Measurements from ENCODE around the gene GNB4. TPM values are rescaled to one million over a fixed set of nuclear protein-coding genes. Genes with fewer than 3 reads are reported as not detected.

The GNB4 gene
- total and polyA plus RNA-seq, 10 of the 15 experiments (the other 5 are each of a cell fraction or from before 2014, with no cell fraction given) = 0.14 to 3.4 (median 1.8) TPM

DNA sequence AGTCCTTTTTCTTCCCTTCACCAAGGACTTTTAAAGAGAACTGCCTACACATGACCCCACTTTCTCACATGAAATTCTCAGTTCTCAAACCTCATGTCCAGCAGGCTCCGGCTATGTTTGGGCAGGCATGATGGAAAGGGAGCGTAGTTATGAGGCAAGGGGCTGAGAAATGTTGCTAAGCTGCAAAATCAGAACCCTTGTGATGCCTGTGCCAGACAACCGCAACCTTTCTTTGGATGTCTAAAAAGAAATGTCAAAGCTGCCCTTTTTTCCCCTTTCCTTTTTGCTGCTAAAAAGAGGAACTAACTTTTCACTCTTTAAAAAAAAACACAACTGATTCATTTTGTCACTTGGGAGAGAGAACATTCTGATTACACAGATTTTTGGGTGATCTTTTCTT lies 19.2 kb downstream of the GNB4 start:
- POLR2A ChIA-PET = no interaction called here
- Histone ChIP-seq H3K4me3 (no peak overlapping the region), H3K9ac (ENCODE audit: control insufficient read depth, insufficient read depth, low read length) (no peak overlapping the region), H3K9me3 (replicated peaks; ENCODE audit: control insufficient read depth, insufficient read depth, low read length) (no peaks in the 10 kb centered on the region), H3K4me2 (ENCODE audit: control insufficient read depth, insufficient read depth) (peak overlapping the region; percentile 76; the same call in 1 of the 2 replicates), H3K27ac (ENCODE audit: control insufficient read depth, insufficient read depth) (peak overlapping the region; percentile 10; the same call in 1 of the 2 replicates), H3K79me2 (ENCODE audit: control insufficient read depth, insufficient read depth, low read length) (no peaks in the 10 kb centered on the region), H3K4me1 (ENCODE audit: control insufficient read depth, insufficient read depth, low read length) (peaks cover 14% of the 10 kb centered on the region), H2AFZ (ENCODE audit: control insufficient read depth, low read depth, low read length) (peak overlapping the region; percentile 46), H3K36me3 (ENCODE audit: control insufficient read depth in 2 of 2, insufficient read depth in 2 of 2, low read length in 1 of 2) (no peaks in the 10 kb centered on the region), H3K27me3 (replicated peaks in 1 of 2; ENCODE audit: control insufficient read depth in 2 of 2, insufficient read depth in 2 of 2, low read length in 1 of 2) (no peaks in the 10 kb centered on the region), H4K20me1 (ENCODE audit: control insufficient read depth, insufficient read depth) (no peaks in the 10 kb centered on the region)
- DNase-seq (ENCODE audit: low read depth, low spot score) (peak; percentile 40), ATAC-seq (peak; percentile 83), FAIRE-seq (no peak)
- WGBS (ENCODE audit: insufficient coverage, insufficient replicate concordance, low lambda C conversion rate, missing lambda C conversion rate) = 1% methylated on average over 3 of the region's 3 CpGs
- SMC1A ChIA-PET (ENCODE audit: uncharacterized antibody, unreplicated experiment) = interaction anchor here (1.3 kb wide), 1 partner anchor 78 kb away, joined by 4 read pairs; no protein-coding TSS in a partner anchor
- no TSS peak for BruUV-seq (replicated peaks)
- CTCF ChIA-PET = interaction anchor here (1.0 kb wide), 1 partner anchor 111 kb away, joined by 3 read pairs; no protein-coding TSS in a partner anchor
- in situ Hi-C loops (cut with MboI) = no loop called here
- intact Hi-C loops (cut with micrococcal nuclease; ENCODE audit: unreplicated experiment) = no loop called here
- RAD21 ChIA-PET (ENCODE audit: unreplicated experiment) = no interaction called here
- no peak for TF ChIP-seq SMARCA5 (IDR thresholded peaks at IDR 0.05)
- TF ChIP-seq STAT1 (conservative IDR thresholded peaks at IDR 0.05) = no peak
- no peak for TF ChIP-seq NR2C1 (IDR thresholded peaks at IDR 0.05)
- peak; percentile 74 to 77 for TF ChIP-seq IKZF2 (IDR thresholded peaks at IDR 0.05)
- TF ChIP-seq IKZF1 (conservative IDR thresholded peaks at IDR 0.05) = peak; percentile 47
- no peak for TF ChIP-seq NFYB (IDR thresholded peaks at IDR 0.05; ENCODE audit: insufficient read depth, low read depth, low read length)
- TF ChIP-seq, protein P1, sequence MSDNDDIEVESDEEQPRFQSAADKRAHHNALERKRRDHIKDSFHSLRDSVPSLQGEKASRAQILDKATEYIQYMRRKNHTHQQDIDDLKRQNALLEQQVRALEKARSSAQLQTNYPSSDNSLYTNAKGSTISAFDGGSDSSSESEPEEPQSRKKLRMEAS (IDR thresholded peaks at IDR 0.05; ENCODE audit: low read depth, low read length) = no peak
- TF ChIP-seq YBX1 (IDR thresholded peaks at IDR 0.05) = no peak
- TF ChIP-seq MTA2 (IDR thresholded peaks at IDR 0.05; ENCODE audit: low read depth) = no peak
- peak; percentile 51 for TF ChIP-seq JUNB (IDR thresholded peaks at IDR 0.05)
- no peak for TF ChIP-seq NR2C2 (IDR thresholded peaks at IDR 0.05; ENCODE audit: borderline replicate concordance, control insufficient read depth, insufficient read length, low read depth)
- TF ChIP-seq, protein P2, sequence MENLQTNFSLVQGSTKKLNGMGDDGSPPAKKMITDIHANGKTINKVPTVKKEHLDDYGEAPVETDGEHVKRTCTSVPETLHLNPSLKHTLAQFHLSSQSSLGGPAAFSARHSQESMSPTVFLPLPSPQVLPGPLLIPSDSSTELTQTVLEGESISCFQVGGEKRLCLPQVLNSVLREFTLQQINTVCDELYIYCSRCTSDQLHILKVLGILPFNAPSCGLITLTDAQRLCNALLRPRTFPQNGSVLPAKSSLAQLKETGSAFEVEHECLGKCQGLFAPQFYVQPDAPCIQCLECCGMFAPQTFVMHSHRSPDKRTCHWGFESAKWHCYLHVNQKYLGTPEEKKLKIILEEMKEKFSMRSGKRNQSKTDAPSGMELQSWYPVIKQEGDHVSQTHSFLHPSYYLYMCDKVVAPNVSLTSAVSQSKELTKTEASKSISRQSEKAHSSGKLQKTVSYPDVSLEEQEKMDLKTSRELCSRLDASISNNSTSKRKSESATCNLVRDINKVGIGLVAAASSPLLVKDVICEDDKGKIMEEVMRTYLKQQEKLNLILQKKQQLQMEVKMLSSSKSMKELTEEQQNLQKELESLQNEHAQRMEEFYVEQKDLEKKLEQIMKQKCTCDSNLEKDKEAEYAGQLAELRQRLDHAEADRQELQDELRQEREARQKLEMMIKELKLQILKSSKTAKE (IDR thresholded peaks at IDR 0.05; ENCODE audit: low read depth, poor library complexity, severe bottlenecking) = peak; percentile 75
- no peak for TF ChIP-seq SRF (IDR thresholded peaks at IDR 0.05; ENCODE audit: low read depth in 2 of 2, low read length in 2 of 2)
- no peak for TF ChIP-seq FOS (IDR thresholded peaks at IDR 0.05; ENCODE audit: borderline replicate concordance, extremely low read depth, insufficient read length)
- TF ChIP-seq NFIC (IDR thresholded peaks at IDR 0.05; ENCODE audit: low read depth, low read length) = peak; percentile 64
- TF ChIP-seq, protein P3, sequence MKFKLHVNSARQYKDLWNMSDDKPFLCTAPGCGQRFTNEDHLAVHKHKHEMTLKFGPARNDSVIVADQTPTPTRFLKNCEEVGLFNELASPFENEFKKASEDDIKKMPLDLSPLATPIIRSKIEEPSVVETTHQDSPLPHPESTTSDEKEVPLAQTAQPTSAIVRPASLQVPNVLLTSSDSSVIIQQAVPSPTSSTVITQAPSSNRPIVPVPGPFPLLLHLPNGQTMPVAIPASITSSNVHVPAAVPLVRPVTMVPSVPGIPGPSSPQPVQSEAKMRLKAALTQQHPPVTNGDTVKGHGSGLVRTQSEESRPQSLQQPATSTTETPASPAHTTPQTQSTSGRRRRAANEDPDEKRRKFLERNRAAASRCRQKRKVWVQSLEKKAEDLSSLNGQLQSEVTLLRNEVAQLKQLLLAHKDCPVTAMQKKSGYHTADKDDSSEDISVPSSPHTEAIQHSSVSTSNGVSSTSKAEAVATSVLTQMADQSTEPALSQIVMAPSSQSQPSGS (IDR thresholded peaks at IDR 0.05; ENCODE audit: low read length) = 0 out of 2 replicates have a peak, but pooled peaks have one; percentile 26
- TF ChIP-seq, protein P4, sequence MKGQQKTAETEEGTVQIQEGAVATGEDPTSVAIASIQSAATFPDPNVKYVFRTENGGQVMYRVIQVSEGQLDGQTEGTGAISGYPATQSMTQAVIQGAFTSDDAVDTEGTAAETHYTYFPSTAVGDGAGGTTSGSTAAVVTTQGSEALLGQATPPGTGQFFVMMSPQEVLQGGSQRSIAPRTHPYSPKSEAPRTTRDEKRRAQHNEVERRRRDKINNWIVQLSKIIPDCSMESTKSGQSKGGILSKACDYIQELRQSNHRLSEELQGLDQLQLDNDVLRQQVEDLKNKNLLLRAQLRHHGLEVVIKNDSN (IDR thresholded peaks at IDR 0.05; ENCODE audit: borderline replicate concordance, extremely low read length, insufficient read depth, low read depth, low read length) = no peak
- TF ChIP-seq, protein P5, sequence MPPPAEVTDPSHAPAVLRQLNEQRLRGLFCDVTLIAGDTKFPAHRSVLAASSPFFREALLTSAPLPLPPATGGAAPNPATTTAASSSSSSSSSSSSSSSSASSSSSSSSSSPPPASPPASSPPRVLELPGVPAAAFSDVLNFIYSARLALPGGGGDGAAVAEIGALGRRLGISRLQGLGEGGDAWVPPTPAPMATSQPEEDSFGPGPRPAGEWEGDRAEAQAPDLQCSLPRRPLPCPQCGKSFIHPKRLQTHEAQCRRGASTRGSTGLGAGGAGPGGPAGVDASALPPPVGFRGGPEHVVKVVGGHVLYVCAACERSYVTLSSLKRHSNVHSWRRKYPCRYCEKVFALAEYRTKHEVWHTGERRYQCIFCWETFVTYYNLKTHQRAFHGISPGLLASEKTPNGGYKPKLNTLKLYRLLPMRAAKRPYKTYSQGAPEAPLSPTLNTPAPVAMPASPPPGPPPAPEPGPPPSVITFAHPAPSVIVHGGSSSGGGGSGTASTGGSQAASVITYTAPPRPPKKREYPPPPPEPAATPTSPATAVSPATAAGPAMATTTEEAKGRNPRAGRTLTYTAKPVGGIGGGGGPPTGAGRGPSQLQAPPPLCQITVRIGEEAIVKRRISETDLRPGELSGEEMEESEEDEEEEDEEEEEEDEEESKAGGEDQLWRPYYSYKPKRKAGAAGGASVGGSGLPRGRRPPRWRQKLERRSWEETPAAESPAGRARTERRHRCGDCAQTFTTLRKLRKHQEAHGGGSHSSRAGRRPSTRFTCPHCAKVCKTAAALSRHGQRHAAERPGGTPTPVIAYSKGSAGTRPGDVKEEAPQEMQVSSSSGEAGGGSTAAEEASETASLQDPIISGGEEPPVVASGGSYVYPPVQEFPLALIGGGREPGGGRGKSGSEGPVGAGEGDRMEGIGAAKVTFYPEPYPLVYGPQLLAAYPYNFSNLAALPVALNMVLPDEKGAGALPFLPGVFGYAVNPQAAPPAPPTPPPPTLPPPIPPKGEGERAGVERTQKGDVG (CRISPR knock-in tag; IDR thresholded peaks at IDR 0.05) = no peak

Measured in GM12878 (cell line).